PC-3 (cell line): ENCODE measurements around the gene OR52B6. TPM values are rescaled to one million over a fixed set of nuclear protein-coding genes. Genes with fewer than 3 reads are reported as not detected.
A peak's percentile ranks its signal among the peaks of the same experiment; 100 is the strongest.

Experiments used
- ATAC-seq: fragments of 200-7000 bp; cut with Tn5 transposase; 2 replicates; pipeline ENCODE4 v1.9.1; 2020; ENCODE audit warnings: mild to moderate bottlenecking, moderate library complexity
- BruUV-seq: library from RNA; stranded (reverse); fragments of 400-500 nt; replicated peaks from 2 replicates; lab custom pipeline; 2021; lab: Mats Ljungman, UMichigan
- CTCF ChIA-PET: fragments of 300-600 bp; sonication (Branson Sonifier 250); formaldehyde crosslinking; loops from one replicate; lab custom pipeline; 2022; ENCODE audit warnings: antibody characterized with exemption; lab: Charles Lee
- POLR2A ChIA-PET: fragments of 300-600 bp; sonication (Branson Sonifier 250); formaldehyde crosslinking; loops from one replicate; lab custom pipeline; 2022; ENCODE audit warnings: antibody characterized with exemption; ENCODE audit not compliant: unreplicated experiment; lab: Charles Lee
- DNase-seq: peaks from one replicate; pipeline ENCODE4 v3.0.0-alpha.2; 2015
- H2AFZ ChIP-seq: fragments of 300-600 bp; sonication (generic); 2 replicates; pipeline ENCODE4 v1.6.0; 2016; ENCODE audit warnings: antibody characterized with exemption, low read length
- H3F3A ChIP-seq: fragments of 300-600 bp; sonication (generic); one replicate; pipeline ENCODE4 v1.6.0; 2017; ENCODE audit warnings: antibody characterized with exemption, low read length, control low read depth, mild to moderate bottlenecking; ENCODE audit not compliant: unreplicated experiment
- H3K27ac ChIP-seq: fragments of 300-600 bp; sonication (generic); 2 replicates; pipeline ENCODE4 v1.5.1; 2016; ENCODE audit warnings: mild to moderate bottlenecking, low read length
- H3K27me3 ChIP-seq: fragments of 300-600 bp; sonication (generic); 2 replicates; pipeline ENCODE4 v1.6.1; 2016; ENCODE audit warnings: low read length, mixed read lengths
- H3K36me3 ChIP-seq: fragments of 300-600 bp; sonication (generic); 2 replicates; pipeline ENCODE4 v1.6.1; 2016; ENCODE audit warnings: low read depth, mixed run types, low read length, mixed read lengths
- H3K4me1 ChIP-seq: fragments of 300-600 bp; sonication (generic); 2 replicates; pipeline ENCODE4 v1.5.1; 2016; ENCODE audit warnings: low read length; ENCODE audit not compliant: insufficient read depth
- H3K4me2 ChIP-seq: fragments of 300-600 bp; sonication (generic); 2 replicates; pipeline ENCODE4 v1.6.0; 2016; ENCODE audit warnings: low read length
- H3K4me3 ChIP-seq: fragments of 300-600 bp; sonication (generic); 2 replicates; pipeline ENCODE4 v1.5.1; 2016; ENCODE audit warnings: mild to moderate bottlenecking, low read length, mixed read lengths
- H3K79me2 ChIP-seq: fragments of 300-600 bp; sonication (generic); 2 replicates; pipeline ENCODE4 v1.6.1; 2017; ENCODE audit warnings: low read length, mixed read lengths
- H3K9ac ChIP-seq: fragments of 300-600 bp; sonication (generic); 2 replicates; pipeline ENCODE4 v1.6.0; 2016; ENCODE audit warnings: mild to moderate bottlenecking, low read length
- H3K9me2 ChIP-seq: fragments of 300-600 bp; sonication (generic); replicated peaks from 2 replicates; pipeline ENCODE4 v1.6.1; 2016; ENCODE audit warnings: mixed run types, low read length, mixed read lengths
- H3K9me3 ChIP-seq: fragments of 300-600 bp; sonication (generic); 2 replicates; pipeline ENCODE4 v1.6.1; 2016; ENCODE audit warnings: low read length, mixed read lengths
- H4K20me1 ChIP-seq: fragments of 300-600 bp; sonication (generic); 2 replicates; pipeline ENCODE4 v1.6.1; 2016; ENCODE audit warnings: low read length, mixed read lengths
- CTCF ChIP-seq: fragments of 300-600 bp; sonication (generic); conservative IDR thresholded peaks from 2 replicates; pipeline ENCODE4 v1.5.1; 2017; ENCODE audit warnings: antibody characterized with exemption, low read depth, mild to moderate bottlenecking, low read length
- EZH2 ChIP-seq: fragments of 300-600 bp; sonication (generic); IDR thresholded peaks from one replicate; pipeline ENCODE4 v1.6.1; 2017; ENCODE audit warnings: antibody characterized with exemption, mild to moderate bottlenecking, low read length; ENCODE audit not compliant: unreplicated experiment
- EZH2phosphoT487 ChIP-seq: fragments of 300-600 bp; sonication (generic); IDR thresholded peaks from 2 replicates; pipeline ENCODE4 v1.6.1; 2018; ENCODE audit warnings: mild to moderate bottlenecking, antibody characterized with exemption, low read length, borderline replicate concordance
- intact Hi-C: fragments of 100-400 bp; cut with micrococcal nuclease; formaldehyde crosslinking; loops from 2 replicates; pipeline ENCODE4 v1.9.0; 2023
- total RNA-seq: library from RNA; depleted of rRNA; stranded (reverse); fragments of >200 nt; gene quantifications from 2 replicates; pipeline ENCODE4 v1.2.3, GENCODE V29; 2014

Gene OR52B6
- total RNA-seq, 1 experiment from 2014 or later, result not detected

- H3K36me3 ChIP-seq, result no peaks in the 10 kb centered on the region
- ChIA-PET CTCF (no interaction called here), POLR2A (no interaction called here)
- 0 out of 2 replicates have a peak, but pooled peaks cover 7% of the 10 kb centered on the region for H3K27me3 ChIP-seq
- no peak for ATAC-seq
- intact Hi-C loops, result no loop called here
- no peaks in the 10 kb centered on the region for H4K20me1 ChIP-seq
- peak; percentile 31 for DNase-seq
- H3K4me2 ChIP-seq, result no peak overlapping the region
- H3K9me3 ChIP-seq, result no peaks in the 10 kb centered on the region
- no peaks in the 10 kb centered on the region for H3F3A ChIP-seq
- H2AFZ ChIP-seq, result no peak overlapping the region
- no peak overlapping the region for H3K9ac ChIP-seq
- no peaks in the 10 kb centered on the region for H3K79me2 ChIP-seq
- no peak for TF ChIP-seq EZH2
- no peak for TF ChIP-seq CTCF
- no peak for TF ChIP-seq EZH2phosphoT487
- no peak overlapping the region for H3K4me3 ChIP-seq
- H3K9me2 ChIP-seq, result no peaks in the 10 kb centered on the region
- H3K27ac ChIP-seq, result no peak overlapping the region
- BruUV-seq, result no TSS peak
- H3K4me1 ChIP-seq, result no peaks in the 10 kb centered on the region
These were observed 22.9 kb upstream of the OR52B6 start for GRCh38 chr11:5557751-5558150.

- intact Hi-C loops, result no loop called here
- no peaks in the 10 kb centered on the region for H3K36me3 ChIP-seq
- H2AFZ ChIP-seq, result no peak overlapping the region
- no peak overlapping the region for H3K9ac ChIP-seq
- 0 out of 2 replicates have a peak, but pooled peaks cover 5% of the 10 kb centered on the region for H3K27me3 ChIP-seq
- H3K79me2 ChIP-seq, result no peaks in the 10 kb centered on the region
- H3F3A ChIP-seq, result no peaks in the 10 kb centered on the region
- H3K9me2 ChIP-seq, result no peaks in the 10 kb centered on the region
- no peaks in the 10 kb centered on the region for H3K4me1 ChIP-seq
- CTCF ChIA-PET, result no interaction called here
- TF ChIP-seq EZH2phosphoT487 (no peak), CTCF (no peak), EZH2 (no peak)
- POLR2A ChIA-PET, result no interaction called here
- no TSS peak for BruUV-seq
- no peak overlapping the region for H3K27ac ChIP-seq
- H4K20me1 ChIP-seq, result no peaks in the 10 kb centered on the region
- DNase-seq, result no peak
- H3K4me3 ChIP-seq, result no peak overlapping the region
- ATAC-seq, result no peak
- H3K9me3 ChIP-seq, result no peaks in the 10 kb centered on the region
- no peak overlapping the region for H3K4me2 ChIP-seq
These were observed 16.2 kb upstream of the OR52B6 start for GRCh38 chr11:5564259-5565019.

GRCh38 chr11:5574654-5575053 lies 6.0 kb upstream of the OR52B6 start:
- TF ChIP-seq EZH2 (no peak), EZH2phosphoT487 (no peak), CTCF (no peak)
- no peak overlapping the region for H3K4me2 ChIP-seq
- H3K27me3 ChIP-seq, result peaks cover 4% of the 10 kb centered on the region
- no peak for DNase-seq
- intact Hi-C loops, result no loop called here
- ChIA-PET CTCF (no interaction called here), POLR2A (no interaction called here)
- no peak overlapping the region for H3K4me3 ChIP-seq
- ATAC-seq, result no peak
- H3K79me2 ChIP-seq, result no peaks in the 10 kb centered on the region
- H3K9ac ChIP-seq, result no peak overlapping the region
- BruUV-seq, result no TSS peak
- no peaks in the 10 kb centered on the region for H3K9me3 ChIP-seq
- H3K9me2 ChIP-seq, result no peaks in the 10 kb centered on the region
- no peaks in the 10 kb centered on the region for H4K20me1 ChIP-seq
- H3K4me1 ChIP-seq, result no peaks in the 10 kb centered on the region
- H2AFZ ChIP-seq, result no peak overlapping the region
- H3K27ac ChIP-seq, result no peak overlapping the region
- H3K36me3 ChIP-seq, result no peaks in the 10 kb centered on the region
- no peaks in the 10 kb centered on the region for H3F3A ChIP-seq
